Astrocyte (in vitro differentiated cells and primary cell): ENCODE measurements around the gene SLC8A3. TPM values are rescaled to one million over a fixed set of nuclear protein-coding genes. Genes with fewer than 3 reads are reported as not detected.

ENCODE experiments used
- DNase-seq: peaks from one replicate; pipeline ENCODE4 v3.0.0-alpha.2; 2010; ENCODE audit warnings: low read depth
- FAIRE-seq: peaks from 2 replicates; lab custom pipeline; 2011; peaks lifted over from hg19 to GRCh38; lab: Jason Lieb, UNC
- H2AFZ ChIP-seq: 2 replicates; pipeline ENCODE4 v1.6.0; 2012; ENCODE audit warnings: low read depth, low read length, inconsistent platforms
- H3K27ac ChIP-seq: 2 replicates; pipeline ENCODE4 v1.5.1; 2011; ENCODE audit warnings: low read depth, low read length, inconsistent platforms
- H3K27me3 ChIP-seq: 2 replicates; pipeline ENCODE4 v1.6.0; 2011; ENCODE audit warnings: low read length, inconsistent platforms; ENCODE audit not compliant: insufficient read depth
- H3K36me3 ChIP-seq: 2 replicates; pipeline ENCODE4 v1.5.1; 2011; ENCODE audit warnings: low read length, inconsistent platforms; ENCODE audit not compliant: insufficient read depth
- H3K4me1 ChIP-seq: 2 replicates; pipeline ENCODE4 v1.5.1; 2011; ENCODE audit warnings: low read length, inconsistent platforms; ENCODE audit not compliant: insufficient read depth
- H3K4me2 ChIP-seq: 2 replicates; pipeline ENCODE4 v1.6.0; 2012; ENCODE audit warnings: low read length, inconsistent platforms
- H3K4me3 ChIP-seq: 2 replicates; pipeline ENCODE4 v1.5.1; 2011; ENCODE audit warnings: low read depth, mild to moderate bottlenecking, low read length, inconsistent platforms; ENCODE audit not compliant: insufficient read depth
- H3K79me2 ChIP-seq: 2 replicates; pipeline ENCODE4 v1.6.0; 2012; ENCODE audit warnings: mild to moderate bottlenecking, low read length, inconsistent platforms; ENCODE audit not compliant: insufficient read depth
- H3K9ac ChIP-seq: 2 replicates; pipeline ENCODE4 v1.6.0; 2012; ENCODE audit warnings: mild to moderate bottlenecking, low read length, inconsistent platforms
- H3K9me3 ChIP-seq: 2 replicates; pipeline ENCODE4 v1.5.1; 2012; ENCODE audit warnings: low read depth, mild to moderate bottlenecking, low read length, inconsistent platforms; ENCODE audit not compliant: insufficient read depth
- H4K20me1 ChIP-seq: 2 replicates; pipeline ENCODE4 v1.6.0; 2012; ENCODE audit warnings: low read length, inconsistent platforms; ENCODE audit not compliant: insufficient read depth
- H3K27ac Mint-ChIP-seq: one replicate; pipeline ENCODE4 v1.8.0; 2021; ENCODE audit warnings: mild to moderate bottlenecking, mixed read lengths; ENCODE audit not compliant: unreplicated experiment
- H3K27me3 Mint-ChIP-seq: one replicate; pipeline ENCODE4 v1.8.0; 2021; ENCODE audit warnings: low read depth, mixed read lengths; ENCODE audit not compliant: unreplicated experiment
- H3K36me3 Mint-ChIP-seq: one replicate; pipeline ENCODE4 v1.8.0; 2021; ENCODE audit warnings: low read depth, mixed read lengths; ENCODE audit not compliant: unreplicated experiment
- H3K4me1 Mint-ChIP-seq: one replicate; pipeline ENCODE4 v1.8.0; 2021; ENCODE audit warnings: low read depth, mixed read lengths; ENCODE audit not compliant: unreplicated experiment
- H3K4me3 Mint-ChIP-seq: one replicate; pipeline ENCODE4 v1.8.0; 2021; ENCODE audit warnings: mild to moderate bottlenecking, moderate library complexity, mixed read lengths; ENCODE audit not compliant: unreplicated experiment
- H3K9me3 Mint-ChIP-seq: one replicate; pipeline ENCODE4 v1.8.0; 2021; ENCODE audit warnings: mild to moderate bottlenecking, mixed read lengths; ENCODE audit not compliant: unreplicated experiment
- CTCF ChIP-seq: IDR thresholded peaks from 2 replicates; pipeline ENCODE4 v1.5.1; 2011; ENCODE audit warnings: low read depth, mild to moderate bottlenecking, inconsistent platforms, low read length, moderate library complexity; ENCODE audit not compliant: insufficient read depth
- EZH2 ChIP-seq: IDR thresholded peaks from 2 replicates; pipeline ENCODE4 v1.6.1; 2012; ENCODE audit warnings: mild to moderate bottlenecking, low read length, inconsistent platforms; ENCODE audit not compliant: insufficient read depth
- total RNA-seq: library from RNA; stranded (reverse); gene quantifications from 2 replicates; pipeline ENCODE4 v1.2.1, GENCODE V29; 2021

Gene SLC8A3
- total RNA-seq, 1 donor from 2014 or later = 0.45 TPM

- Histone ChIP-seq H3K27me3 (peaks cover 5% of the 10 kb centered on the region), H3K27ac (no peak overlapping the region), H3K9me3 (no peaks in the 10 kb centered on the region), H3K4me1 (no peaks in the 10 kb centered on the region), H4K20me1 (no peaks in the 10 kb centered on the region), H3K36me3 (no peaks in the 10 kb centered on the region), H3K4me3 (no peak overlapping the region), H3K4me2 (no peak overlapping the region), H3K9ac (no peak overlapping the region), H3K79me2 (no peaks in the 10 kb centered on the region), H2AFZ (no peak overlapping the region)
- no peak overlapping the region for H3K4me3 Mint-ChIP-seq
- TF ChIP-seq CTCF = no peak
- TF ChIP-seq EZH2 = no peak
- no peaks in the 10 kb centered on the region for H3K9me3 Mint-ChIP-seq
- H3K4me1 Mint-ChIP-seq = no peaks in the 10 kb centered on the region
- peaks cover 46% of the 10 kb centered on the region for H3K27me3 Mint-ChIP-seq
- H3K36me3 Mint-ChIP-seq = no peaks in the 10 kb centered on the region
- DNase-seq = no peak
- no peak for FAIRE-seq
- no peak overlapping the region for H3K27ac Mint-ChIP-seq
Measured at GRCh38 chr14:70082394-70082793, 106.4 kb downstream of the SLC8A3 start.

- Mint-ChIP-seq H3K4me3 (no peak overlapping the region), H3K27ac (no peak overlapping the region), H3K9me3 (no peaks in the 10 kb centered on the region), H3K27me3 (peaks cover 50% of the 10 kb centered on the region), H3K36me3 (no peaks in the 10 kb centered on the region), H3K4me1 (no peaks in the 10 kb centered on the region)
- H3K27ac ChIP-seq = no peak overlapping the region
- no peak overlapping the region for H3K4me2 ChIP-seq
- peaks cover 5% of the 10 kb centered on the region for H3K27me3 ChIP-seq
- H3K79me2 ChIP-seq = no peaks in the 10 kb centered on the region
- no peak overlapping the region for H3K4me3 ChIP-seq
- no peak overlapping the region for H2AFZ ChIP-seq
- no peak for DNase-seq
- FAIRE-seq = no peak
- no peaks in the 10 kb centered on the region for H4K20me1 ChIP-seq
- H3K9me3 ChIP-seq = no peaks in the 10 kb centered on the region
- TF ChIP-seq EZH2 (no peak), CTCF (no peak)
- no peaks in the 10 kb centered on the region for H3K36me3 ChIP-seq
- no peak overlapping the region for H3K9ac ChIP-seq
- no peaks in the 10 kb centered on the region for H3K4me1 ChIP-seq
Measured at GRCh38 chr14:70080076-70080475, 108.7 kb downstream of the SLC8A3 start.

GRCh38 chr14:70078329-70078728 lies 110.4 kb downstream of the SLC8A3 start:
- no peaks in the 10 kb centered on the region for H3K36me3 Mint-ChIP-seq
- H3K27me3 ChIP-seq = no peaks in the 10 kb centered on the region
- H4K20me1 ChIP-seq = no peaks in the 10 kb centered on the region
- no peak for DNase-seq
- H3K27me3 Mint-ChIP-seq = peaks cover 40% of the 10 kb centered on the region
- no peak overlapping the region for H3K4me3 Mint-ChIP-seq
- TF ChIP-seq CTCF (no peak), EZH2 (no peak)
- H3K4me1 Mint-ChIP-seq = no peaks in the 10 kb centered on the region
- H3K4me3 ChIP-seq = no peak overlapping the region
- no peak overlapping the region for H3K27ac Mint-ChIP-seq
- H3K79me2 ChIP-seq = no peaks in the 10 kb centered on the region
- H3K9me3 Mint-ChIP-seq = no peaks in the 10 kb centered on the region
- H3K36me3 ChIP-seq = no peaks in the 10 kb centered on the region
- no peaks in the 10 kb centered on the region for H3K9me3 ChIP-seq
- H3K4me1 ChIP-seq = no peaks in the 10 kb centered on the region
- no peak for FAIRE-seq
- no peak overlapping the region for H3K4me2 ChIP-seq
- no peak overlapping the region for H3K27ac ChIP-seq
- no peak overlapping the region for H3K9ac ChIP-seq
- no peak overlapping the region for H2AFZ ChIP-seq
